Measurements from ENCODE around the gene TSPAN4. TPM values are rescaled to one million over a fixed set of nuclear protein-coding genes. Genes with fewer than 3 reads are reported as not detected.

TSPAN4 gene
- total and polyA plus RNA-seq, 4 experiments from 2014 or later, result 1.8 to 5.8 (median 4.4) TPM

- no peak for DNase-seq
- peaks cover 39% of the 10 kb centered on the region for H3K4me1 ChIP-seq (ENCODE audit: insufficient read depth, low read length)
- intact Hi-C loops (cut with micrococcal nuclease), result no loop called here
Measured at GRCh38 chr11:824292-824880, 18.3 kb upstream of the TSPAN4 start.

DNA sequence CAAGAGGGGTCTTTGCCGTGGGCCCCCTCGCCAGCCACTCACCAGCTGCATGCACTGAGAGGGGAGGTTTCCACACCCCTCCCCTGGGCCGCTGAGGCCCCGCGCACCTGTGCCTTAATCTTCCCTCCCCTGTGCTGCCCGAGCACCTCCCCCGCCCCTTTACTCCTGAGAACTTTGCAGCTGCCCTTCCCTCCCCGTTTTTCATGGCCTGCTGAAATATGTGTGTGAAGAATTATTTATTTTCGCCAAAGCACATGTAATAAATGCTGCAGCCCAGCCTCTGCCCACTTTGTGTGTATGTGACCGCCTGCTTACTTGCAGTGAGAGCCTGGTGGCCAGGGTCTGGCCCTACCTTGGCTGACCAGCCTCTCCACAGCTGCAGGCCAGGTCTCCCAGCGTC, 17.7 kb upstream of the TSPAN4 start:
- Mint-ChIP-seq H3K9me3 (no peaks in the 10 kb centered on the region), H3K27me3 (peaks cover 9 to 19% of the 10 kb centered on the region in 2 donors), H3K4me3 (peak overlapping the region in 1 of 8 donors; percentile 9), H3K36me3 (peaks cover 8 to 21% of the 10 kb centered on the region in 2 donors), H3K27ac (no peak overlapping the region), H3K4me1 (peaks cover 6 to 45% (median 25%) of the 10 kb centered on the region in 4 donors)
- CTCF ChIA-PET (ENCODE audit: partially characterized antibody), result interaction anchor here (0.6 kb wide), 1 partner anchor 463 kb away, joined by 3 read pairs; no protein-coding TSS in a partner anchor
- intact Hi-C loops (cut with micrococcal nuclease), result no loop called here
- Histone ChIP-seq H3K4me3 (ENCODE audit: low read length in 2 of 2) (no peak overlapping the region), H3K36me3 (ENCODE audit: insufficient read depth, low read length) (peaks cover 5% of the 10 kb centered on the region), H3K27me3 (ENCODE audit: insufficient read depth, low read length) (peaks cover 3% of the 10 kb centered on the region), H3K9me3 (ENCODE audit: control insufficient read depth in 1 of 2, low read length in 2 of 2) (no peaks in the 10 kb centered on the region), H3K4me1 (ENCODE audit: insufficient read depth, low read length) (peaks cover 44% of the 10 kb centered on the region), H3K27ac (ENCODE audit: low read depth, low read length) (no peak overlapping the region)
- DNase-seq, result no peak
- POLR2A ChIA-PET (ENCODE audit: partially characterized antibody), result interaction anchor here (1.7 kb wide), 1 partner anchor 21 kb away, joined by 5 read pairs; no protein-coding TSS in a partner anchor

More at GRCh38 chr11:824292-824880, 18.3 kb upstream of the TSPAN4 start:
- H3K27me3 ChIP-seq (ENCODE audit: insufficient read depth, low read length), result peaks cover 3% of the 10 kb centered on the region
- Mint-ChIP-seq H3K27ac (no peak overlapping the region), H3K27me3 (peaks cover 9 to 16% of the 10 kb centered on the region in 2 donors), H3K36me3 (peaks cover 8 to 22% of the 10 kb centered on the region in 2 donors), H3K4me1 (peaks cover 6 to 42% (median 21%) of the 10 kb centered on the region in 4 donors), H3K4me3 (no peak overlapping the region), H3K9me3 (no peaks in the 10 kb centered on the region)
- H3K27ac ChIP-seq (ENCODE audit: low read depth, low read length), result no peak overlapping the region
- no peaks in the 10 kb centered on the region for H3K9me3 ChIP-seq (ENCODE audit: control insufficient read depth in 1 of 2, low read length in 2 of 2)
- ChIA-PET CTCF (ENCODE audit: partially characterized antibody) (no interaction called here), POLR2A (ENCODE audit: partially characterized antibody) (interaction anchor here (1.7 kb wide), 1 partner anchor 20 kb away, joined by 5 read pairs; no protein-coding TSS in a partner anchor)
- peaks cover 5% of the 10 kb centered on the region for H3K36me3 ChIP-seq (ENCODE audit: insufficient read depth, low read length)
- H3K4me3 ChIP-seq (ENCODE audit: low read length in 2 of 2), result no peak overlapping the region

DNA sequence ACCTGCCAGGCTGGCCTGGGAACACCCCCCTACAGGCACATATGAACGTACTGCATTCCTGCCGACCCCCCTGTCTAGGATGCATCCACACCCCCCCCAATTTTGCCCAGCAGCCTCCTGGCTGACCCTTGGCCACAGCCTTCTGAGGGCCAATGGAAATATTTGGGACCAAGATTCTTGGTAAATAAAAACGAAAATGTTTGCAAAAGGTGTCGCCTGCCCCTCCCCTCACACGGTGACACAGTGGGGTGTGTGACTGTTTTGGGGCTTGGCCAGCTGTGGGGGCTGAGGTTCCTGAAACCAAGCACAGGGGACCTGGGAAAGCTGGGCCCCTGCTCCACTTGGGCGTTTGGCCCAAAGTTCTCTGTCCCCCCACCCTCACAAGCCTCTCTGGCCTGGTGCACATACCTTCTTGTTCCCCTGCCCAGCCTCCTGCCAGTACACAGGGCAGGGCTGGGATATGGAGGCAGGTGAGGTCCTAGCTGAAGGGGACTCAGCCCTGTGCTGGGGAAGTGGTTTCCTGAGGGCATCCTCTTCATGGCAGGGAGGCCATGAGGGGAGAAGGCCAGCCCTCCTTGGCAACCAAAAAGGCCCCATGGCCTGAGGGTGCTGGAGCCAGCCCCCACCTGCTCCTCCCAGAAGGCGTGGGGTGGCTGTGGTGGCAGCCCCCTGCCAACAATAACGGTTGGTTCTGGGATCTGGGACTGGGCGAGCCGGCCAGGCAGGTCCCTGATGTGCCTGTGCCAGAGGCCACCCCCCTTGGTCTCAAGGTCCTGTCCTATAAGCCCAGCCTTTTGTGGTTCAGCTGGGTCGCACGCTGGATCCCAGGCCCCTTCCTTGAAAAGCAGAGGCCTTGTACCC, 17.1 kb upstream of the TSPAN4 start:
- H3K36me3 ChIP-seq (ENCODE audit: insufficient read depth, low read length), result peaks cover 5% of the 10 kb centered on the region
- peak overlapping the region in 1 of 8 donors; percentile 9 for H3K4me3 Mint-ChIP-seq
- peaks cover 46% of the 10 kb centered on the region for H3K4me1 ChIP-seq (ENCODE audit: insufficient read depth, low read length)
- H3K27ac Mint-ChIP-seq, result no peak overlapping the region
- H3K27me3 Mint-ChIP-seq, result peaks cover 9 to 19% of the 10 kb centered on the region in 2 donors
- no peak overlapping the region for H3K4me3 ChIP-seq (ENCODE audit: low read length in 2 of 2)
- intact Hi-C loops (cut with micrococcal nuclease), result no loop called here
- ChIA-PET CTCF (ENCODE audit: partially characterized antibody) (interaction anchor here (0.6 kb wide), 1 partner anchor 463 kb away, joined by 3 read pairs; no protein-coding TSS in a partner anchor), POLR2A (ENCODE audit: partially characterized antibody) (interaction anchor here (1.5 to 1.7 kb wide), 2 partner anchors 16 to 21 kb away, joined by 5 to 6 read pairs; partner anchors contain the start of gene RPLP2)
- peaks cover 8 to 19% of the 10 kb centered on the region in 2 donors for H3K36me3 Mint-ChIP-seq
- DNase-seq, result no peak
- no peaks in the 10 kb centered on the region for H3K9me3 ChIP-seq (ENCODE audit: control insufficient read depth in 1 of 2, low read length in 2 of 2)
- H3K4me1 Mint-ChIP-seq, result peaks cover 6 to 41% (median 26%) of the 10 kb centered on the region in 4 donors
- H3K9me3 Mint-ChIP-seq, result no peaks in the 10 kb centered on the region
- H3K27me3 ChIP-seq (ENCODE audit: insufficient read depth, low read length), result peaks cover 3% of the 10 kb centered on the region
- no peak overlapping the region for H3K27ac ChIP-seq (ENCODE audit: low read depth, low read length)

- Mint-ChIP-seq H3K9me3 (no peaks in the 10 kb centered on the region), H3K27me3 (peaks cover 9 to 19% of the 10 kb centered on the region in 2 donors), H3K4me3 (peak overlapping the region; percentile 66 to 80 (median 72)), H3K4me1 (peaks cover 5 to 37% (median 23%) of the 10 kb centered on the region in 4 donors), H3K27ac (peak overlapping the region in 2 of 7 donors; percentile 31 to 41), H3K36me3 (peaks cover 8 to 19% of the 10 kb centered on the region in 2 donors)
- intact Hi-C loops (cut with micrococcal nuclease), result no loop called here
- ChIA-PET POLR2A (ENCODE audit: partially characterized antibody) (interaction anchor here (1.5 to 1.7 kb wide), 2 partner anchors 17 to 22 kb away, joined by 5 to 6 read pairs; partner anchors contain the start of gene RPLP2), CTCF (ENCODE audit: partially characterized antibody) (no interaction called here)
- Histone ChIP-seq H3K4me1 (ENCODE audit: insufficient read depth, low read length) (peaks cover 45% of the 10 kb centered on the region), H3K27me3 (ENCODE audit: insufficient read depth, low read length) (peaks cover 3% of the 10 kb centered on the region), H3K36me3 (ENCODE audit: insufficient read depth, low read length) (peaks cover 5% of the 10 kb centered on the region), H3K4me3 (ENCODE audit: low read length in 2 of 2) (no peak overlapping the region), H3K9me3 (ENCODE audit: control insufficient read depth in 1 of 2, low read length in 2 of 2) (no peaks in the 10 kb centered on the region), H3K27ac (ENCODE audit: low read depth, low read length) (no peak overlapping the region)
- DNase-seq, result no peak
Measured at GRCh38 chr11:826227-826621, 16.4 kb upstream of the TSPAN4 start.

GRCh38 chr11:826836-827145, 15.9 kb upstream of the TSPAN4 start:
- POLR2A ChIA-PET (ENCODE audit: partially characterized antibody), result interaction anchor here (0.6 to 1.5 kb wide), 3 partner anchors 9 to 18 kb away, joined by 3 to 6 read pairs (median 4); partner anchors contain the start of gene RPLP2
- Mint-ChIP-seq H3K4me1 (peaks cover 5 to 42% (median 25%) of the 10 kb centered on the region in 4 donors), H3K4me3 (peak overlapping the region; percentile 66 to 80 (median 72)), H3K27ac (peak overlapping the region in 2 of 7 donors; percentile 41 to 48), H3K36me3 (peaks cover 8 to 18% of the 10 kb centered on the region in 2 donors), H3K27me3 (peaks cover 9 to 19% of the 10 kb centered on the region in 2 donors), H3K9me3 (no peaks in the 10 kb centered on the region)
- peaks cover 3% of the 10 kb centered on the region for H3K27me3 ChIP-seq (ENCODE audit: insufficient read depth, low read length)
- no peaks in the 10 kb centered on the region for H3K9me3 ChIP-seq (ENCODE audit: control insufficient read depth in 1 of 2, low read length in 2 of 2)
- peak overlapping the region in 1 of 2 donors; percentile 35 for H3K4me3 ChIP-seq (ENCODE audit: low read length in 2 of 2)
- no peak for DNase-seq
- intact Hi-C loops (cut with micrococcal nuclease), result no loop called here
- H3K4me1 ChIP-seq (ENCODE audit: insufficient read depth, low read length), result peaks cover 47% of the 10 kb centered on the region
- CTCF ChIA-PET (ENCODE audit: partially characterized antibody), result no interaction called here
- H3K36me3 ChIP-seq (ENCODE audit: insufficient read depth, low read length), result peaks cover 5% of the 10 kb centered on the region
- no peak overlapping the region for H3K27ac ChIP-seq (ENCODE audit: low read depth, low read length)

DNA sequence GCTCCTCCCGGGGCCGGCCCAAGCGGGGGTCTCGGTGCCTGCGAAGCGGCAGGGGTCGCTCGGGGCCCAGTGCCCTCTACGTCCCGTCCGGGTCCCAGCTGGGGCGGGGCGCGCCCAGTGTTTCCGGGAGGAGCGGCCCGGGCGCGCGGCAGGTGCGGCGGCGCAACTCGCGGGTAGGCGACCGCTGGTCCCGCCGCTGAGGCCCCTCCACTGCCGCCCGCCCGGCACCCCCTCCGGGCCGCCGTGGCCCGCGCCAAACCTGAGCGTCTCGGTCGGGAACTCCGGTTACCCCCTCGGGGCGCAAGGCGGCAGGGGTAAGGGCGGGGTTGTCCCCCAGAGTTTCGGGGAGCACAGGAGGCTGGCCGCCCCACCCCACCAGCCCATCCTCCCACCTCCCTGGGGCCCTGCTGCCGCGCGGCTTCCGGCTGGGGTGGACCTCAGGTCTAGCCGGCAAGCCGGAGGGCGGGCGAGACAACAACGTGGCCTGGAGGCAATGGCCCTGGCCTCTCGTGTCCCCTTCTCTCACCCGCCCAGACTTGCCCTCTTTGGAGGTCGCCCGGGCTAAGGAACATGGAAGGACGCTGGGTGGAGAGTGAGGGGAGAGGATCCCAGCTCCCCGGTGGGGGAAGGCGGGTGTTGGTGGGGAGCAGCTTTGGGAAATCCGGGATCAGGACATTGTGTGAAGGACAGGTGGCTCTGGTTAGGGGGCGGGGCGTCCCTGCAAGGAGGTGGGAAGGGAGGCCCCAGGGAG, 15.3 kb upstream of the TSPAN4 start:
- Mint-ChIP-seq H3K4me3 (peak overlapping the region; percentile 60 to 80 (median 68)), H3K27me3 (peaks cover 9 to 19% of the 10 kb centered on the region in 2 donors), H3K27ac (peak overlapping the region in 2 of 7 donors; percentile 36 to 42), H3K4me1 (peaks cover 5 to 39% (median 22%) of the 10 kb centered on the region in 4 donors), H3K9me3 (no peaks in the 10 kb centered on the region), H3K36me3 (peaks cover 8 to 12% of the 10 kb centered on the region in 2 donors)
- POLR2A ChIA-PET (ENCODE audit: partially characterized antibody), result interaction anchor here (0.6 to 2.4 kb wide), 5 partner anchors 10 to 18 kb away, joined by 3 to 7 read pairs (median 4); partner anchors contain the start of genes RPLP2 and TSPAN4
- DNase-seq, result no peak
- peaks cover 5% of the 10 kb centered on the region for H3K36me3 ChIP-seq (ENCODE audit: insufficient read depth, low read length)
- intact Hi-C loops (cut with micrococcal nuclease), result no loop called here
- peak overlapping the region in 1 of 2 donors; percentile 35 for H3K4me3 ChIP-seq (ENCODE audit: low read length in 2 of 2)
- CTCF ChIA-PET (ENCODE audit: partially characterized antibody), result no interaction called here
- H3K4me1 ChIP-seq (ENCODE audit: insufficient read depth, low read length), result peaks cover 51% of the 10 kb centered on the region
- H3K27ac ChIP-seq (ENCODE audit: low read depth, low read length), result no peak overlapping the region
- H3K9me3 ChIP-seq (ENCODE audit: control insufficient read depth in 1 of 2, low read length in 2 of 2), result no peaks in the 10 kb centered on the region
- peaks cover 3% of the 10 kb centered on the region for H3K27me3 ChIP-seq (ENCODE audit: insufficient read depth, low read length)
